Measurements from ENCODE around the gene AMBN.

DNA sequence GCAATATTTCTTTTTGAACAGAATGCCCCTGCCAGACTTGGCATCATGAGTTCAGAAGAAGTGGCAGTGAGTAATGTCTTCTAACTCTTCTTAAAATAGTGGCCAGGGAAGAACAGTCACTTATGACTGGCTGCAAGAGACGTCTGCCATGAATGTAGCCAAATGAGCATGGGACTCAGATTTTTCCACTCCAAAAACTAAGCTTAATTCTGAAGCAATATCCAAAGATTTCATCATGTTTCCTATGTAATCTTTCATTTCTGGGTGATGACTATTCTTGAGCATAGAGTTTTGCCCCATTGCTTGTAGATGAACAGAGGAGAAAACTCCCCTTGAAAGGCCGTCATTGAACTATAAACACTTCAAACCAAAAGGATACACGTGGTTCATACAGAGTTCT lies 11.8 kb downstream of the AMBN start:
- TF ChIP-seq ZBTB17 (CRISPR knock-in tag; IDR thresholded peaks at IDR 0.05) = no peak
- TF ChIP-seq POLR2AphosphoS5 (IDR thresholded peaks at IDR 0.05; ENCODE audit: control insufficient read depth, insufficient read depth, low read depth, low read length) = no peak
- TF ChIP-seq, protein P1, sequence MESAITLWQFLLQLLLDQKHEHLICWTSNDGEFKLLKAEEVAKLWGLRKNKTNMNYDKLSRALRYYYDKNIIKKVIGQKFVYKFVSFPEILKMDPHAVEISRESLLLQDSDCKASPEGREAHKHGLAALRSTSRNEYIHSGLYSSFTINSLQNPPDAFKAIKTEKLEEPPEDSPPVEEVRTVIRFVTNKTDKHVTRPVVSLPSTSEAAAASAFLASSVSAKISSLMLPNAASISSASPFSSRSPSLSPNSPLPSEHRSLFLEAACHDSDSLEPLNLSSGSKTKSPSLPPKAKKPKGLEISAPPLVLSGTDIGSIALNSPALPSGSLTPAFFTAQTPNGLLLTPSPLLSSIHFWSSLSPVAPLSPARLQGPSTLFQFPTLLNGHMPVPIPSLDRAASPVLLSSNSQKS (CRISPR knock-in tag; IDR thresholded peaks at IDR 0.05) = no peak
- TF ChIP-seq KDM1A (IDR thresholded peaks at IDR 0.05) = no peak
- TF ChIP-seq, protein P2, sequence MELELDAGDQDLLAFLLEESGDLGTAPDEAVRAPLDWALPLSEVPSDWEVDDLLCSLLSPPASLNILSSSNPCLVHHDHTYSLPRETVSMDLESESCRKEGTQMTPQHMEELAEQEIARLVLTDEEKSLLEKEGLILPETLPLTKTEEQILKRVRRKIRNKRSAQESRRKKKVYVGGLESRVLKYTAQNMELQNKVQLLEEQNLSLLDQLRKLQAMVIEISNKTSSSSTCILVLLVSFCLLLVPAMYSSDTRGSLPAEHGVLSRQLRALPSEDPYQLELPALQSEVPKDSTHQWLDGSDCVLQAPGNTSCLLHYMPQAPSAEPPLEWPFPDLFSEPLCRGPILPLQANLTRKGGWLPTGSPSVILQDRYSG (tag; conservative IDR thresholded peaks at IDR 0.05; ENCODE audit: low read depth) = no peak
- TF ChIP-seq, protein P3, sequence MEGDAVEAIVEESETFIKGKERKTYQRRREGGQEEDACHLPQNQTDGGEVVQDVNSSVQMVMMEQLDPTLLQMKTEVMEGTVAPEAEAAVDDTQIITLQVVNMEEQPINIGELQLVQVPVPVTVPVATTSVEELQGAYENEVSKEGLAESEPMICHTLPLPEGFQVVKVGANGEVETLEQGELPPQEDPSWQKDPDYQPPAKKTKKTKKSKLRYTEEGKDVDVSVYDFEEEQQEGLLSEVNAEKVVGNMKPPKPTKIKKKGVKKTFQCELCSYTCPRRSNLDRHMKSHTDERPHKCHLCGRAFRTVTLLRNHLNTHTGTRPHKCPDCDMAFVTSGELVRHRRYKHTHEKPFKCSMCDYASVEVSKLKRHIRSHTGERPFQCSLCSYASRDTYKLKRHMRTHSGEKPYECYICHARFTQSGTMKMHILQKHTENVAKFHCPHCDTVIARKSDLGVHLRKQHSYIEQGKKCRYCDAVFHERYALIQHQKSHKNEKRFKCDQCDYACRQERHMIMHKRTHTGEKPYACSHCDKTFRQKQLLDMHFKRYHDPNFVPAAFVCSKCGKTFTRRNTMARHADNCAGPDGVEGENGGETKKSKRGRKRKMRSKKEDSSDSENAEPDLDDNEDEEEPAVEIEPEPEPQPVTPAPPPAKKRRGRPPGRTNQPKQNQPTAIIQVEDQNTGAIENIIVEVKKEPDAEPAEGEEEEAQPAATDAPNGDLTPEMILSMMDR (IDR thresholded peaks at IDR 0.05 in 2 of 3, conservative IDR thresholded peaks at IDR 0.05 in 1 of 3; ENCODE audit: insufficient read depth in 2 of 3, low read depth in 1 of 3, low read length in 3 of 3) = no peak
- no peak for TF ChIP-seq JUN (IDR thresholded peaks at IDR 0.05; ENCODE audit: borderline replicate concordance, low read depth, low read length)
- TF ChIP-seq JUN (CRISPR knock-in tag; IDR thresholded peaks at IDR 0.05; ENCODE audit: borderline replicate concordance) = no peak
- TF ChIP-seq, protein P4, sequence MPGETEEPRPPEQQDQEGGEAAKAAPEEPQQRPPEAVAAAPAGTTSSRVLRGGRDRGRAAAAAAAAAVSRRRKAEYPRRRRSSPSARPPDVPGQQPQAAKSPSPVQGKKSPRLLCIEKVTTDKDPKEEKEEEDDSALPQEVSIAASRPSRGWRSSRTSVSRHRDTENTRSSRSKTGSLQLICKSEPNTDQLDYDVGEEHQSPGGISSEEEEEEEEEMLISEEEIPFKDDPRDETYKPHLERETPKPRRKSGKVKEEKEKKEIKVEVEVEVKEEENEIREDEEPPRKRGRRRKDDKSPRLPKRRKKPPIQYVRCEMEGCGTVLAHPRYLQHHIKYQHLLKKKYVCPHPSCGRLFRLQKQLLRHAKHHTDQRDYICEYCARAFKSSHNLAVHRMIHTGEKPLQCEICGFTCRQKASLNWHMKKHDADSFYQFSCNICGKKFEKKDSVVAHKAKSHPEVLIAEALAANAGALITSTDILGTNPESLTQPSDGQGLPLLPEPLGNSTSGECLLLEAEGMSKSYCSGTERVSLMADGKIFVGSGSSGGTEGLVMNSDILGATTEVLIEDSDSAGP (CRISPR knock-in tag; IDR thresholded peaks at IDR 0.05) = no peak
- TF ChIP-seq ZNF174 (CRISPR knock-in tag; IDR thresholded peaks at IDR 0.05) = no peak
- TF ChIP-seq MAZ (CRISPR knock-in tag; conservative IDR thresholded peaks at IDR 0.05 in 1 of 2, IDR thresholded peaks at IDR 0.05 in 1 of 2) = no peak
- TF ChIP-seq ILK (tag; IDR thresholded peaks at IDR 0.05; ENCODE audit: borderline replicate concordance, low read depth) = no peak
- no peak for TF ChIP-seq POLR2AphosphoS2 (IDR thresholded peaks at IDR 0.05; ENCODE audit: low read length)
- TF ChIP-seq NFRKB (IDR thresholded peaks at IDR 0.05; ENCODE audit: low read depth) = no peak
- no peak for TF ChIP-seq L3MBTL2 (IDR thresholded peaks at IDR 0.05)

All from K562 (cell line).